ENCODE data around the gene KSR1.
"Not testable (repeated sequence)": the region's sequence is repeated elsewhere in the genome, so short reads cannot be mapped to it uniquely, and the experiment has no call there.

Gene KSR1

GRCh38 chr17:27650836-27651235 lies 194.6 kb downstream of the KSR1 start:
- DNase-seq (ENCODE audit: extremely low read depth, low read depth) = no peak
- no peak overlapping the region for H3K4me3 ChIP-seq (replicated peaks; ENCODE audit: low read depth, low read length)
- no peak for TF ChIP-seq CTCF (IDR thresholded peaks at IDR 0.05; ENCODE audit: low read depth, low read length, missing control alignments)

- H3K4me3 ChIP-seq (replicated peaks; ENCODE audit: low read depth, low read length) = no peak overlapping the region
- TF ChIP-seq CTCF (IDR thresholded peaks at IDR 0.05; ENCODE audit: low read depth, low read length, missing control alignments) = peak; percentile 74
- DNase-seq (ENCODE audit: extremely low read depth, low read depth) = no peak
Measured at GRCh38 chr17:27651411-27652345, 195.4 kb downstream of the KSR1 start.

GRCh38 chr17:27653449-27653971 lies 197.3 kb downstream of the KSR1 start:
- DNase-seq (ENCODE audit: extremely low read depth, low read depth); H3K4me3 ChIP-seq (replicated peaks; ENCODE audit: low read depth, low read length): not testable (repeated sequence)

- no peak for TF ChIP-seq CTCF (IDR thresholded peaks at IDR 0.05; ENCODE audit: low read depth, low read length, missing control alignments)
- no peak overlapping the region for H3K4me3 ChIP-seq (replicated peaks; ENCODE audit: low read depth, low read length)
- no peak for DNase-seq (ENCODE audit: extremely low read depth, low read depth)
Measured at GRCh38 chr17:27654136-27654535, 197.9 kb downstream of the KSR1 start.

- peak; percentile 94 for TF ChIP-seq CTCF (IDR thresholded peaks at IDR 0.05; ENCODE audit: low read depth, low read length, missing control alignments)
- no peak overlapping the region for H3K4me3 ChIP-seq (replicated peaks; ENCODE audit: low read depth, low read length)
- DNase-seq (ENCODE audit: extremely low read depth, low read depth) = peak; percentile 31
Measured at GRCh38 chr17:27654654-27655524, 198.6 kb downstream of the KSR1 start.

GRCh38 chr17:27655525-27656111 lies 199.4 kb downstream of the KSR1 start:
- H3K4me3 ChIP-seq (replicated peaks; ENCODE audit: low read depth, low read length); DNase-seq (ENCODE audit: extremely low read depth, low read depth): not testable (repeated sequence)

GRCh38 chr17:27656620-27657019 lies 200.4 kb downstream of the KSR1 start:
- DNase-seq (ENCODE audit: extremely low read depth, low read depth); H3K4me3 ChIP-seq (replicated peaks; ENCODE audit: low read depth, low read length): not testable (repeated sequence)

- no peak overlapping the region for H3K4me3 ChIP-seq (replicated peaks; ENCODE audit: low read depth, low read length)
- TF ChIP-seq CTCF (IDR thresholded peaks at IDR 0.05; ENCODE audit: low read depth, low read length, missing control alignments) = no peak
- DNase-seq (ENCODE audit: extremely low read depth, low read depth) = no peak
Measured at GRCh38 chr17:27657620-27658019, 201.4 kb downstream of the KSR1 start.
